Right lobe of liver (tissue), 4 donors: Measurements from ENCODE around the gene SHKBP1.

Source experiments
- POLR2A ChIP-seq: fragments of 450-650 bp; IDR thresholded peaks from one replicate; pipeline ENCODE4 v1.6.1; 2017; ENCODE audit warnings: antibody characterized with exemption, mild to moderate bottlenecking
- TF ChIP-seq, protein P1 (sequence below), 4 donors: fragments of 200-600 bp in 3 of 4; fragments of 450-650 bp in 1 of 4; IDR thresholded peaks; one replicate each; pipeline versions ENCODE4 v1.5.1 to v1.8.0; 2016 to 2022; ENCODE audit warnings: antibody characterized with exemption in 4 of 4, mild to moderate bottlenecking in 2 of 4
- donor health status: DM: no; HTN: no; CAD: no.
- donor health status: DM: no; HTN: no; CAD: no.
- donor health status: DM: no; HTN: yes; CAD: no.

DNA sequence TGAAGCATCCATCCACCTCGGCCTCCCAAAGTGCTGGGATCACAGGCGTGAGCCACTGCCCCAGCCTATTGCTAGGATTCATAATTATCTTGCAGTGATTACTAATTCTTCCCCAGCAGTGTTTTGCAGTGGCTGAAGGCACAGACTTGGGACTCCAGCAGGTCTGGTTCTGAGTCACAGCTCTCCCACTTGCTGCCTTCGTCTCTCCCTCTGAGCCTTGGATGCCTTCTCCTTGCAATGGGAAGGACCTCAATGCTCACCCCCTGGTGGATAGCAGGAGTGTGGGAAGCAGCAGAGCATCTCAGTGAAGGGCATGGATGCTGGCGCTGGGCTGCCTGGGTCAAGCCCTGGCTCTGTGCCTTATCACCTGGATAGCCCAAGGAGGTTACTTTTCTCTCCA lies 37.6 kb upstream of the SHKBP1 start:
- TF ChIP-seq, protein P1, sequence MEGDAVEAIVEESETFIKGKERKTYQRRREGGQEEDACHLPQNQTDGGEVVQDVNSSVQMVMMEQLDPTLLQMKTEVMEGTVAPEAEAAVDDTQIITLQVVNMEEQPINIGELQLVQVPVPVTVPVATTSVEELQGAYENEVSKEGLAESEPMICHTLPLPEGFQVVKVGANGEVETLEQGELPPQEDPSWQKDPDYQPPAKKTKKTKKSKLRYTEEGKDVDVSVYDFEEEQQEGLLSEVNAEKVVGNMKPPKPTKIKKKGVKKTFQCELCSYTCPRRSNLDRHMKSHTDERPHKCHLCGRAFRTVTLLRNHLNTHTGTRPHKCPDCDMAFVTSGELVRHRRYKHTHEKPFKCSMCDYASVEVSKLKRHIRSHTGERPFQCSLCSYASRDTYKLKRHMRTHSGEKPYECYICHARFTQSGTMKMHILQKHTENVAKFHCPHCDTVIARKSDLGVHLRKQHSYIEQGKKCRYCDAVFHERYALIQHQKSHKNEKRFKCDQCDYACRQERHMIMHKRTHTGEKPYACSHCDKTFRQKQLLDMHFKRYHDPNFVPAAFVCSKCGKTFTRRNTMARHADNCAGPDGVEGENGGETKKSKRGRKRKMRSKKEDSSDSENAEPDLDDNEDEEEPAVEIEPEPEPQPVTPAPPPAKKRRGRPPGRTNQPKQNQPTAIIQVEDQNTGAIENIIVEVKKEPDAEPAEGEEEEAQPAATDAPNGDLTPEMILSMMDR (IDR thresholded peaks at IDR 0.05), result no peak
- no peak for TF ChIP-seq POLR2A
